WERI-Rb-1 (cell line): ENCODE measurements around the gene ZNF141.

Experiments
- DNase-seq: peaks from one replicate; pipeline ENCODE4 v3.0.0-alpha.2; 2020
- H3K27ac ChIP-seq: fragments of 250-450 bp; sonication (Bioruptor Pico); 2 replicates; pipeline ENCODE4 v1.5.1; 2020; ENCODE audit warnings: mild to moderate bottlenecking, moderate library complexity
- H3K27me3 ChIP-seq: fragments of 250-450 bp; sonication (Bioruptor Pico); 2 replicates; pipeline ENCODE4 v1.5.1; 2021; ENCODE audit warnings: mild to moderate bottlenecking, low read depth, moderate library complexity; ENCODE audit not compliant: insufficient read depth, severe bottlenecking
- H3K36me3 ChIP-seq: fragments of 250-450 bp; sonication (Bioruptor Pico); 2 replicates; pipeline ENCODE4 v1.5.1; 2020; ENCODE audit warnings: mild to moderate bottlenecking, moderate library complexity
- H3K4me3 ChIP-seq: 2 replicates; pipeline ENCODE4 v1.5.1; 2011; ENCODE audit warnings: low read depth, mild to moderate bottlenecking, control low read depth, low read length
- H3K9me3 ChIP-seq: fragments of 250-450 bp; sonication (Bioruptor Pico); 2 replicates; pipeline ENCODE4 v1.5.1; 2021; ENCODE audit warnings: mild to moderate bottlenecking, moderate library complexity; ENCODE audit not compliant: severe bottlenecking
- CTCF ChIP-seq: IDR thresholded peaks from 2 replicates; pipeline ENCODE4 v1.5.1; 2011; ENCODE audit warnings: low read depth, mild to moderate bottlenecking, control low read depth, inconsistent platforms, low read length

ZNF141 gene

GRCh38 chr4:306551-306961 is 31.1 kb upstream of the ZNF141 start:
- no peak for TF ChIP-seq CTCF
- DNase-seq: no peak
- Histone ChIP-seq H3K27ac (no peak overlapping the region), H3K36me3 (no peaks in the 10 kb centered on the region), H3K9me3 (peaks cover 20% of the 10 kb centered on the region), H3K4me3 (no peak overlapping the region), H3K27me3 (no peaks in the 10 kb centered on the region)

GRCh38 chr4:309807-310206 is 27.8 kb upstream of the ZNF141 start:
- no peak for TF ChIP-seq CTCF
- no peak overlapping the region for H3K4me3 ChIP-seq
- peaks cover 6% of the 10 kb centered on the region for H3K9me3 ChIP-seq
- no peak for DNase-seq
- no peaks in the 10 kb centered on the region for H3K36me3 ChIP-seq
- H3K27ac ChIP-seq: no peak overlapping the region
- H3K27me3 ChIP-seq: no peaks in the 10 kb centered on the region

GRCh38 chr4:314296-314903 is 23.2 kb upstream of the ZNF141 start:
- H3K27me3 ChIP-seq: no peaks in the 10 kb centered on the region
- no peak overlapping the region for H3K27ac ChIP-seq
- H3K36me3 ChIP-seq: no peaks in the 10 kb centered on the region
- no peak for DNase-seq
- no peak overlapping the region for H3K4me3 ChIP-seq
- peak; percentile 35; the same call in 1 of the 2 replicates for TF ChIP-seq CTCF
- peaks cover 7% of the 10 kb centered on the region for H3K9me3 ChIP-seq

GRCh38 chr4:328729-329128 is 8.9 kb upstream of the ZNF141 start:
- Histone ChIP-seq H3K4me3 (no peak overlapping the region), H3K27ac (no peak overlapping the region), H3K9me3 (peaks cover 9% of the 10 kb centered on the region), H3K36me3 (no peaks in the 10 kb centered on the region), H3K27me3 (no peaks in the 10 kb centered on the region)
- no peak for DNase-seq
- no peak for TF ChIP-seq CTCF

GRCh38 chr4:335515-335914 is 2.1 kb upstream of the ZNF141 start:
- no peak for DNase-seq
- no peaks in the 10 kb centered on the region for H3K27me3 ChIP-seq
- H3K4me3 ChIP-seq: no peak overlapping the region
- H3K9me3 ChIP-seq: peaks cover 8% of the 10 kb centered on the region
- H3K36me3 ChIP-seq: peaks cover 21% of the 10 kb centered on the region
- no peak for TF ChIP-seq CTCF
- no peak overlapping the region for H3K27ac ChIP-seq
